Ovary (tissue), 9 donors: Measurements from ENCODE around the gene PLD6. TPM values are rescaled to one million over a fixed set of nuclear protein-coding genes. Genes with fewer than 3 reads are reported as not detected.

Experiments
- DNase-seq, 5 donors: peaks; one replicate each; pipeline ENCODE4 v3.0.0-alpha.2; 2019 to 2020
- H3K27ac ChIP-seq, 2 donors: fragments of 200-600 bp; one replicate each; pipeline versions ENCODE4 v1.5.1 to v1.8.0; 2019 to 2022
- H3K27me3 ChIP-seq: fragments of 200-600 bp; one replicate; pipeline ENCODE4 v1.8.0; 2022
- H3K36me3 ChIP-seq: fragments of 200-600 bp; sonication (generic); one replicate; pipeline ENCODE4 v1.5.1; 2019
- H3K4me1 ChIP-seq: one replicate; pipeline ENCODE4 v1.8.1; 2013; ENCODE audit warnings: mild to moderate bottlenecking, moderate library complexity; ENCODE audit not compliant: insufficient read depth
- H3K4me3 ChIP-seq: fragments of 200-600 bp; sonication (generic); one replicate; pipeline ENCODE4 v1.5.1; 2017
- H3K9me3 ChIP-seq, 2 donors: fragments of 200-600 bp in 1 of 2; sonication (generic) in 1 of 2; one replicate each; pipeline versions ENCODE4 v1.5.1 to v1.8.1; 2013 to 2019; ENCODE audit warnings: mild to moderate bottlenecking in 1 of 2, moderate library complexity in 1 of 2
- CTCF ChIP-seq, 3 donors: fragments of 450-650 bp in 2 of 3; fragments of 200-600 bp in 1 of 3; IDR thresholded peaks; one replicate each; pipeline versions ENCODE4 v1.5.1 to v1.8.0; 2016 to 2022; ENCODE audit warnings: antibody characterized with exemption in 3 of 3, mild to moderate bottlenecking in 1 of 3
- EP300 ChIP-seq: sonication (generic); formaldehyde crosslinking; IDR thresholded peaks from one replicate; pipeline ENCODE4 v1.6.1; 2017; ENCODE audit warnings: antibody characterized with exemption
- POLR2A ChIP-seq: fragments of 450-650 bp; IDR thresholded peaks from one replicate; pipeline ENCODE4 v1.6.1; 2017; ENCODE audit warnings: antibody characterized with exemption, mild to moderate bottlenecking, moderate library complexity
- WGBS, 3 donors: extraction: QIAGEN DNeasy Blood & Tissue Kit in 1 of 3; methylation state at CpG; one replicate each; pipeline versions ENCODE4 v1.1.5 to v1.1.7; 2013 to 2017; 5-methylcytosine and 5-hydroxymethylcytosine counted together
- intact Hi-C, 4 donors: fragments of 100-400 bp; cut with DNase I; formaldehyde crosslinking; loops; one replicate each; pipeline versions ENCODE4 v1.11.0 to v1.15.1; 2022 to 2023
- polyA plus RNA-seq, 2 donors: library from polyadenylated mRNA; stranded (reverse); fragments of 200-250 nt in 1 of 2; fragments of 350-450 nt in 1 of 2; fragmentation: Illumina TruSeq in 1 of 2; extraction: RNeasy Lipid Tissue Mini Kit (QIAGEN cat#74804) in 1 of 2; gene quantifications; one replicate each; pipeline ENCODE4 v1.2.3, GENCODE V29; 2013 to 2014
- total RNA-seq, 7 donors: library from RNA; depleted of rRNA in 2 of 7; stranded (reverse); fragments of >200 nt in 2 of 7; fragmentation: NEBNext Ultra II Directional in 3 of 7; extraction: Animal tissue kit (Norgen Biotek cat#: 25700) in 3 of 7; gene quantifications; one replicate each; pipeline versions ENCODE4 v1.1.0 to v1.2.4, GENCODE V29; 2016 to 2023
- donor health status: DM: no; HTN: no; CAD: no; lungs with moderate emphysema.
- donor health status: DM: no; HTN: no; CAD: no.
- donor health status: Bipolar disorder and iron deficiency.
- donor health status: DM: yes; HTN: yes; CAD: no.
- donor health status: DM: no; HTN: no; CAD: no.
- donor health status: DM: yes; HTN: yes; CAD: no.

The PLD6 gene
- total and polyA plus RNA-seq, 9 donors = 2.7 to 12.8 (median 7.3) TPM

DNA sequence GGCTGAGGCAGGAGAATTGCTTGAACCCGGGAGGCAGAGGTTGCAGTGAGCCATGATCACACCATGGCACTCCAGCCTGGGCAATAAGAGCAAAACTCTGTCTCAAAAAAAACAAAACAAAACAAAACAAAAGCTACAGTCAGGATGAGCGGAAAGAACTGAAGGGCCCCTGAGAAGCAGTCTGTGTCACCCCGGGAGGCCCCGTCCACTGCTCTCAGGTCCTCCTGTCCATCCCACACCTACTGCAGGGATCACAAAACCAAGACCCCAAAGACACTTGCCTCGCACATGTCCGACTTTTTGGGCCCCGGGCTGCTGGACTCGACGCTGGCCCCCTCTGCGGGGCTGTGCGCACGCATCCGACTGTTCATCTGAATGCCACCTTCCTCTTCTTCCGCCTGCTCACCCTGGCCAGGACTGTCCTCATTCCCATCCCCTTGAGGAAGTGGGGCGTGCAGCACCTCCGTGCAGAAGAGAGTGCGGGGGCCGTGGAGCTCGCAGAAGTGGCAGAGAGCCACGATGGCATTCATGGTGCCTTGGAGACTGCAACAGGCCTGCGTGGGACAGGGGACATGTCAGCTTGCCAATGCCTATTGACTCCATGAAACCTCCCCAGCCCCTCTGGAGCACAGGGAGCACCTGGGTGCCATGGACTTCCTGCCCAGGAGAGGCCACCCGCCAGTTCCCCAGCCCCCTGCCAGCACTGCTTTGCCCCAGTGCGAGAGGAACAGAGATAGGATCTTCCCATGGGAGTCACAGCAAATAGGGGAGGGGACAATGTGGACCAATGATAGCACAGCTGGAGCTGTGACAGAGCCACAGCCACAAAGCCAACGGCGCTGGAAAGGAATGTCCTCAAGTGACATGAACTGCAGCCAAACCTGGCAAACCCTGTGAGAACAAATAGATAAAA lies 21.7 kb upstream of the PLD6 start:
- WGBS, 3 donors = 85 to 87% (median 86%) methylated on average over 25 of the region's 25 CpGs
- Histone ChIP-seq H3K9me3 (no peaks in the 10 kb centered on the region), H3K36me3 (no peaks in the 10 kb centered on the region), H3K4me3 (no peak overlapping the region), H3K27me3 (no peaks in the 10 kb centered on the region), H3K4me1 (no peaks in the 10 kb centered on the region), H3K27ac (no peak overlapping the region)
- no peak for TF ChIP-seq POLR2A
- TF ChIP-seq CTCF (IDR thresholded peaks at IDR 0.05) = no peak
- TF ChIP-seq EP300 = no peak
- no peak for DNase-seq
- intact Hi-C loops = no loop called here

- intact Hi-C loops = no loop called here
- no peak overlapping the region for H3K4me3 ChIP-seq
- WGBS, 3 donors = 92 to 94% (median 93%) methylated on average over 16 of the region's 16 CpGs
- H3K4me1 ChIP-seq = no peaks in the 10 kb centered on the region
- TF ChIP-seq EP300 (no peak), CTCF (IDR thresholded peaks at IDR 0.05) (no peak), POLR2A (no peak)
- H3K27ac ChIP-seq = no peak overlapping the region
- no peaks in the 10 kb centered on the region for H3K9me3 ChIP-seq
- DNase-seq = peak in 1 of 5 donors; percentile 18
- no peaks in the 10 kb centered on the region for H3K27me3 ChIP-seq
- no peaks in the 10 kb centered on the region for H3K36me3 ChIP-seq
These were observed 20.5 kb upstream of the PLD6 start for GRCh38 chr17:17226451-17227265.

DNA sequence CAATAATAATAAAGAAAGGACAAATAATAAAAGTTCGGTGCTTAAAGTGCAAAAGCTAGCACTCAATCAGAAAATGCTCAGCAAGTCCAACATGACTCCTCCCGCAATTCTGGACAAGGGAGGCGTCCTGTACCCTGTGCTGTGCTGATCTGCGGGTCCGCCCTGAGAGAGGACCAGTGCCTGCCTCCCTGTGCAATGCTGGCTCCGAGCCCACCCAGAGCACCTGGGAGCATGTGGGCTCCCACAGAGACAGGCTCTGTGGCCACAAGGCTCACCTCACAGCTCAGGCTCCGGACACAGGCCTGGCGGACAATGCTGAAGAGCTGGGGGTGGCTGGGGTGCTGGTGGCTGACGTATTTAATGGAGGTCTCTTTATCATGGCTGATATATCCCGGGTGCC lies 19.8 kb upstream of the PLD6 start:
- Histone ChIP-seq H3K4me3 (no peak overlapping the region), H3K27ac (no peak overlapping the region), H3K27me3 (no peaks in the 10 kb centered on the region), H3K9me3 (no peaks in the 10 kb centered on the region), H3K4me1 (no peaks in the 10 kb centered on the region), H3K36me3 (no peaks in the 10 kb centered on the region)
- WGBS, 3 donors = 88 to 93% (median 89%) methylated on average over 10 of the region's 10 CpGs
- intact Hi-C loops = no loop called here
- no peak for DNase-seq
- no peak for TF ChIP-seq EP300
- TF ChIP-seq POLR2A = no peak
- no peak for TF ChIP-seq CTCF (IDR thresholded peaks at IDR 0.05)

- no peak overlapping the region for H3K27ac ChIP-seq
- H3K9me3 ChIP-seq = no peaks in the 10 kb centered on the region
- 77 to 90% (median 87%) methylated on average over 8 of the region's 8 CpGs for whole genome bisulfite sequencing, 3 donors
- H3K4me3 ChIP-seq = no peak overlapping the region
- no peaks in the 10 kb centered on the region for H3K27me3 ChIP-seq
- no peaks in the 10 kb centered on the region for H3K4me1 ChIP-seq
- intact Hi-C loops = no loop called here
- TF ChIP-seq CTCF (IDR thresholded peaks at IDR 0.05) (no peak), EP300 (no peak), POLR2A (no peak)
- H3K36me3 ChIP-seq = no peaks in the 10 kb centered on the region
- peak in 1 of 5 donors; percentile 17 for DNase-seq
These were observed 18.0 kb upstream of the PLD6 start for GRCh38 chr17:17224137-17224536.
